Motor neuron (in vitro differentiated cells): ENCODE results near the gene RPS6KB1. TPM values are rescaled to one million over a fixed set of nuclear protein-coding genes. Genes with fewer than 3 reads are reported as not detected.
"Not testable (repeated sequence)": the region's sequence is repeated elsewhere in the genome, so short reads cannot be mapped to it uniquely, and the experiment has no call there.

Experiments used
- ATAC-seq, 8 experiments: fragments of 200-7000 bp; cut with Tn5 transposase; replicated peaks in 6 of 8; 2 replicates each; pipeline ENCODE4 v1.8.0; 2021; ENCODE audit warnings: mild to moderate bottlenecking in 8 of 8, moderate library complexity in 8 of 8
- H3K27ac ChIP-seq, 2 donors: fragments of 250-450 bp; sonication (Bioruptor Pico); 2 replicates each; pipeline ENCODE4 v1.9.0; 2021; ENCODE audit warnings: antibody characterized with exemption in 2 of 2, mild to moderate bottlenecking in 2 of 2, moderate library complexity in 1 of 2
- H3K4me1 ChIP-seq, 2 donors: fragments of 250-450 bp; sonication (Bioruptor Pico); replicated peaks in 1 of 2; 2 replicates each; pipeline ENCODE4 v1.6.1; 2021; ENCODE audit warnings: antibody characterized with exemption in 2 of 2, mild to moderate bottlenecking in 2 of 2, moderate library complexity in 1 of 2
- H3K4me3 ChIP-seq, 5 donors: fragments of 250-450 bp; sonication (Bioruptor Pico); 2 replicates each; pipeline ENCODE4 v1.9.0; 2021; ENCODE audit warnings: antibody characterized with exemption in 5 of 5, mild to moderate bottlenecking in 5 of 5, moderate library complexity in 4 of 5
- WGBS, 10 experiments: fragments of 450-650 bp; shearing (Covaris generic); methylation state at CpG; one replicate each; pipeline ENCODE4 v1.0.0; 2022; 5-methylcytosine and 5-hydroxymethylcytosine counted together
- in situ Hi-C, 9 experiments: fragments of 400-800 bp; cut with MboI; loops; one replicate each; pipeline ENCODE4 v1.15.0; 2021; ENCODE audit warnings: low sequenced_read_pairs in 9 of 9, low pct_unique_long_range_greater_than_20kb in 2 of 9; ENCODE audit not compliant: unreplicated experiment in 9 of 9
- total RNA-seq, 8 experiments: library from RNA; unstranded; fragments of 300-600 nt; gene quantifications; 2 replicates each; pipeline versions ENCODE4 v1.2.3 to v1.2.4, GENCODE V29; 2022

The RPS6KB1 gene
- total RNA-seq, 8 experiments from 2014 or later = 21.2 to 44.8 (median 33.4) TPM

DNA sequence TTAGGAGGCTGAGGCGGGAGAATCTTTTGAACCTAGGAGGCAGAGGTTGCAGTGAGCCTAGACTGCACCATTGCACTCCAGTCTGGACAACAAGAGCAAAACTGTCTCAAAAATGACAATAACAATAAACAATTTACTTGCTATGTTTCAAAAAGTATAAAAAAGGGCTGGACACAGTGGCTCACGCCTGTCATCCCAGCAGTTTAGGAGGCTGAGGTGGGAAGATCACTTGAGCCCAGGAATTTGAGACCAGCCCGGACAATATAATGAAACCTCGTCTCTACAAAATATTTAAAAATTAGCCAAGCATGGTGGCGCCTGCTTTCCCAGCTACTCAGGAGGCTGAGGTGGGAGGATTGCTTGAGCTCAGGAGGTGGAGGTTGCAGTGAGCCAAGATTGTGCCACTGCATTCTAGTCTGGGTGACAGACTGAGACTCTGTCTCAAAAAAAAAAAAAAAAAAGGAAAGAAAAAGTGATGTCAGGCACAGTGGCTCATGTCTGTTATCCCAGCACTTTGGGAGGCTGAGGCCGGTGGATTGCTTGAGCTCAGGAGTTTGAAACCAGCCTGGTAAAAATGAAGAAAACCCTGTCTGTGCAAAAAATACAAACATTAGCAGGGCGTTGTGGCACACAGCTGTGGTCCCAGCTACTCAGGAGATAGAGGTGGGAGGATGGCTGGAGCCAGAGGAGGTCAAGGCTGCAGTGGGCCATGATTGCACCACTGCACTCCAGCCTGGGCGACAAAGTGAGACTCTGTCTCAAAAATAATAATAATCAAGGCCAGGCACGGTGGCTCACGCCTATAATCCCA, 38.8 kb upstream of the RPS6KB1 start:
- ATAC-seq, H3K27ac ChIP-seq, in situ Hi-C loops, H3K4me3 ChIP-seq, H3K4me1 ChIP-seq: not testable (repeated sequence)
- WGBS, 10 experiments = 50 to 100% (median 89%) methylated on average over 1 to 6 of the region's 10 CpGs; no CpG with 5 or more reads in 3 of the 10 experiments

DNA sequence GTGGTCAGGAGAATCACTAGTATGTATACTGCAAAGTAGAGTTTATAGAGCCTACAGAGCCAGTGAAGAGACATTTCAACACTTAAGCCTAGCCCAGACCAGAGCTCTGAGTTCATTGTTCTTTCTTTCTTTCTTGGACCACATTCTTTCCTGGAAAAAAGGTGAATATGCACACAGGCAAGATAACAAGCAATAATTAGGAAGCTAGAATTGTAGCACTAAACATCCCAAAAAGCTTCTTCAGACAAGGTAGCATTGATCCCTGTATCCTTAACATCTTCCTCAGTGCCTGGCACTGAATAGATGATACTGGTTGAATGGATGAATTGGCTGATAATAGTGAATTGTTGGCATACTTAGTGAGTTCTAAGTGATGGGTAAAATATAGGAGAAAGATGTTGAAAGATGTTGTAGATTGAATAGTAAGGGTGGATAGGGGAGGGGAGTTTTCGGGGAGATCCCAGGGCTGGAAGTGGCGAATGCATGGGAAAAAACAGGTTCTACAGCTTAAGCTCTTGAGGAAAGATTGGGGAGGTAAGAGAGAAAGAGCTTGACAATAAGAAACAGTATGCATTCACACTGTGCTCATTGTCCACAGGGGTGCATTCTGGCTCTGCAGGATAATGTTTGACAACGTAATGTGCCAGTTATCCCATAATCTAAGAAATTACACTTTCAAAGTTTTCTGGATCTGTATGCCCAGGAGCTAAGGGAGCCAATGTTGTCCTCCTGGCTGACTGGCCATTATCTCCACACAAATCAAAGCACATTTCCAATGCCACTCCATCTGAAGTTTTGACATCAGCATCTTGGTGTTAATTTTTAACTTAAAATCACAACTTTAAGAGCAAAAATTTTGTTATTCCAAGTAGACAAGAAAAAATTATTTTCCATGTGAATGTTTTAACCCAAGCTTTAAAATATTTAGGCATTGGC, 35.8 kb upstream of the RPS6KB1 start:
- in situ Hi-C loops = no loop called here
- WGBS, 10 experiments = 67 to 100% (median 87%) methylated on average over 1 to 3 of the region's 3 CpGs; no CpG with 5 or more reads in 2 of the 10 experiments
- Histone ChIP-seq H3K4me1 (no peaks in the 10 kb centered on the region), H3K4me3 (no peak overlapping the region), H3K27ac (no peak overlapping the region)
- no peak for ATAC-seq

DNA sequence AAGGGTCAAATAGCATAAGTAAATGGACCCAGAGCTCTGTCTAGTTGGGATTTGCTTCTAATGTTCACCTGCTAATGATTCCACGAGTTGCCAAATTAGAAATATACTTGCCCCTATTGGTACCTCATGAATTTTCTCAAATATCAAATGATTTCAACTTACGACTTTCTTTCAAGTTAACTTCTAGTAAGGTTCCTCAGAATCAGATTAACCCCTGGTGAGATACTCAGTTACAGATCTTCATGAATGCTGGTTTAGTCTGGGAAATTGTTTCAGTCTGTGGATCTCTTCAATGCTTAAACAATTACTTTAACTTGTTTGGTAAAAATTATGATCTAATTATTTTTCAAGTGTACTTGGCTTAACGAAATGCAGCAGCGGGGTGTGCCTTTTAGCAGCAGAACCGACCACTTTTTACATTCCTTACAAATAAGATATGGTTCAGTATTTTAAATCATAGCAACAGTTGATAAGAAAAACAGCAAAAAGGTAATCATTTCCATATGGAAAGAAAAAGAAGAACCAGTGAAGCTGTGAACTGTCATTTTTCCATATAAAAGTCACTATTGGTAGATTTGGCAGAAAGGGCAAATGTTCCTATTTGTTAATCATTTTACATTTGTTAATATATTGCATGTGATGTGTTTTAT, 34.6 kb upstream of the RPS6KB1 start:
- WGBS, 10 experiments = 22 to 94% (median 84%) methylated on average over 2 to 5 of the region's 5 CpGs
- Histone ChIP-seq H3K27ac (no peak overlapping the region), H3K4me1 (no peaks in the 10 kb centered on the region), H3K4me3 (no peak overlapping the region)
- in situ Hi-C loops = no loop called here
- peak in 2 of 8 experiments; percentile 46 to 47 for ATAC-seq

DNA sequence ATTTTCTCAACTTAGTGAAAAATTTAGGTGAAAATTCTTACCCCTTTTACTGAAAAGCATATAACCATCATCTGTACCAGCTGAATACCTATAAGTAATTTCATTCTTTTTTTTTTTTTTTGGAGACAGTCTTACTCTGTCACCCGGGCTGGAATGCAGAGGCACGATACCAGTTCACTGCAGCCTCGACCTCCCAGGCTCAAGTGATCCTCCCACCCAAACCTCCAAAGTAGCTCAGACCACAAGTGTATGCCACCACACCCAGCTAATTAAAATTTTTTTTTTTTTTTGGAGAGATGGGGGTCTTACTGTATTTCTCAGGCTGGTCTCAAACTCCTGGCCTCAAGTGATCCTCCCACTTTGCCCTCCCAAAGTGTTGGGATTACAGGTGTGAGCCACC, 34.0 kb upstream of the RPS6KB1 start:
- ATAC-seq = peak in 2 of 8 experiments; percentile 14 to 51
- H3K27ac ChIP-seq = no peak overlapping the region
- H3K4me3 ChIP-seq = no peak overlapping the region
- in situ Hi-C loops = no loop called here
- no peaks in the 10 kb centered on the region for H3K4me1 ChIP-seq
- WGBS, 10 experiments = 13 to 94% (median 83%) methylated on average over 1 to 3 of the region's 3 CpGs; no CpG with 5 or more reads in 3 of the 10 experiments

DNA sequence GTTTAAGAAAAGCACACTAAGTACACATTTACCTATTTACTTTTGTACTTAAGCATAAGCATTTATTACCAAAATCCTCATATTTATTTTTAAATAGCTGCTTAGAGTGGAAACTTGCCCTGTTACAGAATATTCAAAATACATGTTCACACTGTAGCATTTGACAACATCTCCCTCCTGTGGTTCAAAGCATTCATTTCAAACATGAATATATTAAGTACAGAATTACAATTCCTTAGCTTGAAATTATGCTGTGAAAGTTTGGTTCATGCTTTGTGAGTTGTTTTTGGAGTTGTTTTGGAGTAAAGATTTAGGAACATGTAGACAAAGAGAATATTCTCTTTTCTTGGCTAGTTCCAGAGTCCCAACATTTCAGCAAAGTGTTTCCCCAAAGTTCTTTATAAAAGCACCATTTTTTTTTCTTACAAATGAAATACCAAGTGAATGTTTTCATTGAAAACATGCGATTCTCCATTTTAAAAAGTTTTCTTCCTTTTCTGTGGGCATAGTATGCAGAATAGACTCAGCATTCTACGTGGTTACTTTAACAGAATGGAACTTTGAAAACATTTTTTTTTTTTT, 33.4 kb upstream of the RPS6KB1 start:
- 18 to 100% (median 87%) methylated on average over 1 to 2 of the region's 2 CpGs; no CpG with 5 or more reads in 3 of the 10 experiments for WGBS, 10 experiments
- ATAC-seq = peak in 3 of 8 experiments; percentile 77 to 89 (median 80)
- in situ Hi-C loops = no loop called here
- Histone ChIP-seq H3K27ac (no peak overlapping the region), H3K4me3 (no peak overlapping the region), H3K4me1 (no peaks in the 10 kb centered on the region)

DNA sequence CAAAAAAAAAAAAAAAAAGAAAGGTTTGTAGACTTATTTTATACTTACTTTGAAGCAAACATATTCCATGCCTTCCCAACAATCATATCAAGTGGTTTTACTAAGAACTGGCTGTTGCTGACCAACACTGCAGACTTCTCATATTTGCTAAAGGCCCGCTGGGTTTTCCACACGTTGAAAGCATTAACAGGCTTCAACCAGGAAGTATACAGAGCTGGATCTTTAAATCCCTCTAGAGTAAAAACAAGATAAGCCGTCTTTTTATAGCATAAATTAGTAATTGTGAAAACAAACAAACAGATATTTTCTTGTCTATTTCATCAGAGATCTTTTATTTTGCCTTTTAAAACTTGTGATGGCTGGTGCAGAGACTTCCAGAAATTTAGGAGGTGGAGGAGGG, 29.3 kb upstream of the RPS6KB1 start:
- Histone ChIP-seq H3K4me3 (no peak overlapping the region), H3K27ac (no peak overlapping the region), H3K4me1 (no peaks in the 10 kb centered on the region)
- in situ Hi-C loops = no loop called here
- no peak for ATAC-seq
- 33 to 100% (median 98%) methylated on average over 1 to 3 of the region's 3 CpGs for WGBS, 10 experiments

DNA sequence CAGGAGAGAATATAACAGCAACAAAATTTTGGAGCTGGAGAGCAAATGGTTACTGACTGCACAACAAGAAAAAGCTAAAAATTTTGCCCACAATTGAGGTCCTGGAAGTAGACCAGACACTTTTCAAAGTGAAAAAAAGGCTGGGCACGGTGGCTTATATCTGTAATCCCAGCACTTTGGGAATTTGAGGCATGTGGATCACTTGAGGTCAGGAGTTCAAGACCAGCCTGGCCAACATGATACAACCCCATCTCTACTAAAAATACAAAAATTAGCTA, 23.0 kb upstream of the RPS6KB1 start:
- in situ Hi-C loops = no loop called here
- Histone ChIP-seq H3K27ac (no peak overlapping the region), H3K4me1 (peaks cover 3% of the 10 kb centered on the region in 2 donors), H3K4me3 (no peak overlapping the region)
- WGBS, 10 experiments = 0 to 89% (median 83%) methylated on average over 1 of the region's 1 CpG; no CpG with 5 or more reads in 3 of the 10 experiments
- ATAC-seq = no peak

DNA sequence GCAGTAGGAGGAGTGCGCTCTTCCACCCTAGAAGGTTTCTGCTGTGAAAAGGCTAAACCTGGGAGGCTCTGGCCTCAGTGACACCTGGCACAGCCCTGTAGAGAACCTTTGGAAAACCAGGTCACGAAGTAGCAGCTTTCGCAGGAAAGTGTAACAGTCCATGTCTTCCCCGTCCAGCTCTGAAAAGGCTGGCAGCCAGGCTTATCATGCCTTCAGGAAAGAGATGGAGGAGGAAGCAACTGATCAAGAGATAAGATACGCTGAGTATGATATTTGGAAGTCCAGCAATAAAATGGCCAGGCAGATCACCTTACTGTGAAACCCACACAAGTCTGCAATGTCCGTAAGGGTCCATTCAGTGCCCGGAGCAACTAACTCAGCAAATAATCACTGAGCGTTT, 22.4 kb upstream of the RPS6KB1 start:
- WGBS, 10 experiments = 90 to 100% (median 96%) methylated on average over 1 to 8 of the region's 8 CpGs
- Histone ChIP-seq H3K27ac (no peak overlapping the region), H3K4me1 (peaks cover 3% of the 10 kb centered on the region in 2 donors), H3K4me3 (no peak overlapping the region)
- ATAC-seq = no peak
- in situ Hi-C loops = no loop called here

DNA sequence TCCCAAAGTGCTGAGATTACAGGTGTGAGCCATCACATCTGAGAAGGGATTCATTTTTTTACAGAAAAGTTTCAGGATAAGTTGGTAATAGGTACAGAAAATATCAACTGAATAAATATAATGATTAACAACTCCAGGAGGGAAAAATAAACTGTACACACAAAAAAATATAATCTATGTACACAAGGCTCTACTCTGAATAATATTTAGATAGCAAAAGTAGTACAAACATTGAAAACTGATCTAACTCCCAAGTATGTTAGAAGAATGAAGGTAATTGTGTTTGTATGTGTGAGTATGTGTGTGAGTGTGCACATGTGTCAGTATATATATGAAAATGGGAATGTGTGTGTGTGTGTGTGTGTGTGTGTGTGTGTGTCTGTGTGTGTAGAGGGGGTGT, 20.6 kb upstream of the RPS6KB1 start:
- Histone ChIP-seq H3K4me1 (peaks cover 3% of the 10 kb centered on the region in 2 donors), H3K4me3 (no peak overlapping the region), H3K27ac (no peak overlapping the region)
- in situ Hi-C loops = no loop called here
- ATAC-seq = no peak

DNA sequence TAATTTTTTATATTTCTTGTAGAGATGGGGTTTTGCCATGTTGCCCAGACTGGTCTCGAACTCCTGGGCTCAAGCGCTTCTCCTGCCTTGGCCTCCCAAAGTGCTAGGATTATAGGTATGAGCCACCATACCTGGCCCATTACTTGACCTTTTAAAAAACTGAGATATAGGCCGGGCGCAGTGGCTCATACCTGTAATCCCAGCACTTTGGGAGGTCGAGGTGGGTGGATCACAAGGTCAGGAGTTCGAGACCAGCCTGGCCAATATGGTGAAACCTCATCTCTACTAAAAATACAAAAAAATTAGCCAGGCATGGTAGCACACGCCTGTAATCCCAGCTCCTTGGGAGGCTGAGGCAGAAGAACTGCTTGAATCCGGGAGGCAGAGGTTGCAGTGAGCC, 19.5 kb upstream of the RPS6KB1 start:
- in situ Hi-C loops, H3K27ac ChIP-seq, ATAC-seq, H3K4me1 ChIP-seq, H3K4me3 ChIP-seq: not testable (repeated sequence)
- WGBS, 10 experiments = 80 to 100% (median 100%) methylated on average over 1 to 4 of the region's 8 CpGs; no CpG with 5 or more reads in 1 of the 10 experiments

DNA sequence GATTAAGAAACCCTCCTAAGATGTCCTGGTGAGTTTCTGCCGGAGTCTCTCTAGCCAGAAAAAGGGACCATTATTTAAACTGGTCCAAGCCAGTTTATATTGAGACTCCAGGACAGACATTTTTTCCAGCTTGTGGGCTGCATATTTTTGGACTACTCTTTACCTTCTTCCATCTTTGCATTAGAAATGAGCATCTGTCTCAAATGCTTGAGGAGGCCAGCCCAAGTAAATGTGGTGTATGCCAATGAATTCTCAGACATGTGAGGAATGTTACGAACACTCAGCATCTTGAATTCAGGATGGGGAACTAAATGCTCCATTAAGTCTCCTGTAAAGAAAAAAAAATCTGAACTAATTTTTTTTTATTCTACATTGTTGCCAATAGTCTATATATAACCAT, 18.5 kb upstream of the RPS6KB1 start:
- in situ Hi-C loops = no loop called here
- no peak for ATAC-seq
- Histone ChIP-seq H3K27ac (no peak overlapping the region), H3K4me1 (peaks cover 3% of the 10 kb centered on the region in 2 donors), H3K4me3 (no peak overlapping the region)
- WGBS, 10 experiments = 43 to 100% (median 80%) methylated on average over 1 to 2 of the region's 2 CpGs

DNA sequence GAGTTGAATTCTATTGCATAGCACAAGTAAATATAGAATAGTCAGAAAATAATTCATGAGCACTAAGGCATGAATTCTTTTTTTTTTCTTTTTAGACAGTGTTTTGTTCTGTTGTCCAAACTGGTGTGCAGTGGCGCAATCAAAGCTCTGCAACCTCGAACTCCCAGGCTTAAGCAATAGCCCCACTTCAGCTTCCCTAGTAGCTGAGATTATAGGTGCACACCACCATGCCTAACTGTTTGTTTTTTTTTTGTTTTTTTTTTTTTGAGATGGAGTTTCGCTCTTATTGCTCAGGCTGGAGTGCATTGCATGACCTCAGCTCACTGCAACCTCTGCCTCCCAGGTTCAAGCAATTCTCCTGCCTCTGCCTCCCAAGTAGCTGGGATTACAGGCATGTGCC, 16.8 kb upstream of the RPS6KB1 start:
- 83 to 100% (median 100%) methylated on average over 1 to 3 of the region's 3 CpGs; no CpG with 5 or more reads in 2 of the 10 experiments for WGBS, 10 experiments
- in situ Hi-C loops = no loop called here

DNA sequence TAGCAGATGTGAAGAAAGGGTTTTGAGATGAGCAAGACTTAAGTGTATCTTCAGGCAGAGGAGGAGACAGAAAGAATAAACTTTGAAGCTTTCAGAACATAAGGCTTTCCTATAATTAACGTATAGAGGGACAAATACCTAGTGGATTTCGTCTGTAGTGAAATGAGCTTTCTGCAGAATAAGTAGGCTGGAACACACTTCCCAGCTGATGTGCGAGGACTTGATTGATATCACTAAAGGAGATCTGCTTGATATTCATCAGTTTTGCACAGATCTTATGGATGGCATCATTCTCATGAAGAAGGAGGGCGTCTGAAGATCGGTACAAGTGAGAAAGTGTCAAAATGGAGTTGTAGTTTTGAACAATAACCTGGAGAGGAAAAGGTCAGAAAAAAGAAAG, 15.0 kb upstream of the RPS6KB1 start:
- WGBS, 10 experiments = 86 to 100% (median 93%) methylated on average over 1 to 5 of the region's 5 CpGs
- H3K4me3 ChIP-seq = no peak overlapping the region
- no peak overlapping the region for H3K27ac ChIP-seq
- H3K4me1 ChIP-seq = peaks cover 3% of the 10 kb centered on the region in 2 donors
- ATAC-seq = no peak
- in situ Hi-C loops = no loop called here

More for the DNA sequence above, 16.8 kb upstream of the RPS6KB1 start:
- Histone ChIP-seq H3K27ac (no peak overlapping the region), H3K4me1 (peaks cover 3% of the 10 kb centered on the region in 2 donors), H3K4me3 (no peak overlapping the region)
- ATAC-seq = no peak
